Inflammatory macrophage treated with lipopolysaccharide for 1 hour (primary cell): ENCODE measurements around the gene CASP6.
"Not testable (repeated sequence)": the region's sequence is repeated elsewhere in the genome, so short reads cannot be mapped to it uniquely, and the experiment has no call there.

Experiments used
- DNase-seq, 2 donors: peaks; one replicate each; pipeline ENCODE4 v3.0.0-alpha.2; 2020 to 2022

Gene CASP6

DNA sequence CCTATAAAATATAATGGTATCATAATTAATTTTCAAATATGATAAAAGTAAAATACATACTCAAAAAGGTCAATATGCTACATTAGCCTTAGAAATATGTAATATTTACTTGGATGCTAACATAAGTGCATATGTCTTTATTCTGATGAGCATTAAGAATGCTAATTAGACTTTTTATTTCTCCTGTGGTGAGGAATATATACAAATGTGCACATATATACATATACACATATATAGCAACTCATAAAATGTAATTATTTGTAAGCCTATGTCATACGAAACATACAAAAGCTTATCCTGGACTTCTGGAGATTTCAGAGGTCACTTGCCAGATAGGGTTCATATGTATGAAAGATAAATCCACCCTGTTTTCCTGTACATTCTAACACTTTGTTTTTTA, 15.5 kb upstream of the CASP6 start:
- DNase-seq = no peak

DNA sequence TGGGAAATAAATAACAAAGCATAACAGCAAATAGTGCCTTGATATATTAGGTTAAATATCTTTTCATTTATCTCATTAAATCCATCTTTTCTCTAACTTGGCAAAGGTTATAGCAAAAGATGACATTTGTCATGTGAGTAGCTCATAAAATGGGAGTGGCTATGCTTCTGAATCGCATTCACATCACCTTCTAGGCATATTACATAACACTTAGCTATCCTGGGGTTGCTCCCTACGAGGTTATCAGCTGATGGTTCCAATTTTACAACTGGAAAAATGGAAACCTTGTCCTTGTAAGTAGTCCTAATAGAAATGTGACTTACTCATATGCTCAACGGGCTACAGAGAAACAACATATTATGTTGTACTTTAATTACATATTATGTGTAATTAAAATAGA, 10.3 kb upstream of the CASP6 start:
- DNase-seq = no peak

DNA sequence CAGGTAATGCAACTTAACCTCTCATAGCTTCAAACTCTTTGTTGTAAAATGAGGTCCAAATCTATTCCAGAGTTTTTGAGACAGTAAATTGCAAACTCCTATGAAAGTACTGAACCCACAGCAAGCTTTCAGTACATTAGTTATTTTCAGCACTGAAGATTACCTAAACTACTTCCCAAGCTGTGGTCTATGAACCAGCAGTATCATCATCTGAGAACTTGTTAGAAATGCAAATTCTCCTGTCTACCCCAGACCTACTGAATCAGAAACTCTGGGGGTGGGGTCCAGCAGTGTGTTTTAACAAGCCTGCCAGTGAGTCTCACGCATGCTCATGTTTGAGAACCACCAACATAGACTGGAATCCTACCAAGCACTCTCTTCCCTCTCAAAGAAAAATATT, 5.7 kb upstream of the CASP6 start:
- DNase-seq = no peak

DNA sequence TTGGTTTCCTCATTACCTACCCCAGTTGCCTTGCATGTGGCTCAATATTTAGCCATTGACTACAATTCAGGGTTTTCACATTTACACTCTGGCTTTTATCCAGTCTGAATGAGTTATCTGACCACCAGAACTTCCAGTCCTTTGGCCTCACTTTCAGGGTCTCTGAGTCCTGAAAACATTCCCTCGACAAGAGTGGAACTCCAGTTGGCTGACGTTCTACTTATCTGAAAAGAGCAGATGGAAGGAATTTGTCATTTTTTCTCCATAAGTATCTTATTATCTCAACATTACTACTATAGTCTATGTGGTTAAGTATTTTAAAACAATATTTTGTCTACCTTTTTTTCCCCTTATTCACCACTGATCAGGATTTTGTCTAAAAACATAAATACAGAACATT, 5.2 kb upstream of the CASP6 start:
- no peak for DNase-seq

DNA sequence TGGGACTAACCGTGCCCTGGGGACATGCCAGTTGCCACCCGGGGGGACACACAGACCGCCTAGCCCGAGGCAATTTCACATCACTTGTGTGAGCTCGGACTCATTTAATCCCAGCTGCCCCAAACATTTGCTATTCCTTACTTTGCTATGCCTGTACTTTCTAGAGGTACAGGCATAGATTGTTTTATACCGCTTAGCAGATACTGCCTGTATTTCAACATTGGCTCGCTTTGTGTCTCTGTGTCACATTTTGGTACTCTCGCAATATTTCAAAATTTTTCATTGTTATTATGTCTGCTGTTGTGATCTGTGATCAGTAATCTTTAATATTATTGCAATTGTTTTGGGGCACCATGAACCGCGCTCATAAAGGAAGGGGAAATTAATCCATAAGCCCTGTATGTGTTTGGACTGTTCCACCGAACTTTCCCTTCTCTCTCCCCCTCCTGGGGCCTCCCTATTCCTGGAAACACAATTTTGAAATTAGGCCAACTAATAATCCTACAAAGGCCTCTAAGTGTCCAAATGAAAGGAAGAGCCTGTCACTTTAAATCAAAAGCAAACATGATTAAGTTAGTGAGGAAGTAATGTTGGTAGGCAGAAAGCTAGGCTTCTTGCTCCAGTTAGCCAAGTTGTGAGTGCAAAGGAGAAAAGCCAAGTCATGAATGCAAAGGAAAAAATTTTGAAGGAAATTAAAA, 568 bp upstream of the CASP6 start:
- peak; percentile 29 to 42 for DNase-seq

DNA sequence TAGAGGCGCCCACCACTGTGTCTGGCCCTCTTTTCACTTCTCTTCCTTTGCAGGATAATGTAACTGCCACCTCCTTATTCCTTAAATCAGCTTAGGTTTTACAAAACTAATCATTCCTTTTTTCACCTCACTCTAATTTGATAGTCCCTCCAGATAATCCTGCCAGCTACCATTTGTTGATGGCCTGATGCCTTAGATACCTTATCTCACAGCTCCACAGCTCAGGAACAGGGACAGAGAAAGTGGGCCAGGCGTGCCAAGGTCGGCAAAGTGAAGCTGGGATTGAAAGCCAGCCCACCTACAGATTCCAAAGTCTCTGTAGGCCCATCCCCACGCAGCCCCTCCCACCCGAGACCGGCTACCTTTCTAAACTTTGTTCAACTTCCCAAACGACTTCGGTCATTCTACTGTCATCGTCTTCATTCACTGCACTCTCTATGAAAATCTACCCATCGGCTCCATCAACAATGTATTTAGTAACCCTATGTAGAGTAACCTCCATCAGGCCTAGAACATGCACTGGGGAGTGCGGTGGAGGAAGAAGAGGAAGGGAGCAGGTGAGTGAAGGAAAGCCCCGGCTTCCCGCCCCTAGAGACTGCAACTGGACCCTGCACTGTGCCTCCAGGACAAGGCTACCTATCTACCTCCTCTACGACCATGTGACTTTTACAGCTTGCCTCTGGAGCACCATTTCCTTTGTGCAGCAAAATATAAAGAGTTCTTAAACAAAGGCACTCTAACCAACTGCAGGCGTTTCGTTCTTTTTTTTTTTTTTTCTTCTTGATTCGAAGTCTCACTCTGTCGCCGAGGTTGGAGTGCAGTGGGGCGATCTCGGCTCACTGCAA, 1.5 kb downstream of the CASP6 start:
- DNase-seq = no peak

DNA sequence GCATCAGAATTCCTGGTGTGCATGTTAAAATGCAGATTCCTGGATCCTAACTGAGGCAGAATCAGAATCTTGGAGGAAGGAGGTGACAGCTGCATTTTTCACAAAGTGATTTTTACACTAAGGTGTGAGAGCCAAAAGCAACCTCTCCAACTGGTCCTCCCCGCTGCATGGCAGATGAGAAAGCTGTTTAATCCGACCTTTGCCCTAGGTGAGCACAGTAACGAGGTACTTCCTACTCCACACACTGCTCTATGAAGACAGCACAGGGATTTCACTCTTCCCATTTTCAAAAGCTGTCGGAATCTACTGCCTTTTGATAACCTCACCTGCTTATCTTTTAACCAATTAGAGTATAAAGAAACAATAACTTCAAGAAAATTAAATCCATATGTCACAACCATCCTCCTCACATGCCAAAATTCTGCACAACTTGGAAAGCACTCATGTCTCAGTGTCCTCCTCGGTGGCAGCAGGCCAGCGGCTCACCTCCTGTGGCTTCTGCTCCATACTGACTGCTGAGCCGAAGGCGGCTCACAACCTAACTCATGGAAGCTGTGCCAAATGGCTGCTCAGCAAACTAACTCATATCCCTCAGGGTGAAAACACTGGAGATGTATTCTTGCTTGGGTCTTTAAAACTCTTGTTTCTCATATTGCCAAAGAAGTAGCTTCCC, 3.6 kb downstream of the CASP6 start:
- DNase-seq = no peak

DNA sequence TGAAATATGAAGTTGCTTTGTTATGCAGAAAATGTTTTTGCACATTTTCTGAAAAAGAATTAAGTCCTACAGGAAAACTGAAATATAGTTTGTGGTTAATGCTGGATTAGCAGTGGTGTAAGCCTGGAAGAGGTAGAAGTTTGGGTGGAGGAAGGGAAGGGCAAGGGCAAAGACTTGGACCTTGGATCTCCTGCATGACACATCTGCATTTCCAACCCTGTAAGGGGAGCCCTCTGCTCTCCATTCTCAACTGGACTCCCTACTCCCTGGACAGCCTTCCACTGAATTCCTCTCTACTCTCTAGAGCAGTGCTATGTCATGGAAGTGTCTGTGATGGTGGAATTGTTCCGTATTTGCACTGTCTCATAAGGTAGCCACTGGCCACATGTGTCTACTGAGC, 4.6 kb downstream of the CASP6 start:
- no peak for DNase-seq

DNA sequence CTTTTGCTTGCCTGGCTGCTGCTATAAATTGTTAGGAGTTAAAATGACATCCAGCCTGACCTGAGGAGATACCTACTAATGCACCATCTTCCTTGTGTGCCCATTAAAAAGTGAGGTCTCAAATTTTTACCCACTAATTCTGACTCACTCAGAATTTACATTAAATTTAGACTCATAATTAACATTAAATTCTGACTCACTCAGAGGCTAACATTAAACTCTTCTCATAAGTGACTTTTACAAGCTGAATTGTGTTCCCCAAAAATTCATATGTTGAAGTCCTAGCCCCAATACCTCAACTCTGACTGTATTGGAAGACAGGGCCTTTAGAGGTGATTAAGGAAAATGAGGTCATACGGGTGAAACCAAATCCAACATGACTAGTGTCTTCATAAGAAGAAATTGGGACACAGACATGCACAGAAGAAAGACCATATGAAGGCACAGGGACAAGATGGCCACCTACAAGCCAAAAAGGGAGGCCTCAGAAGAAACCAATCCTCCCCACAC, 11.8 kb downstream of the CASP6 start:
- no peak for DNase-seq

DNA sequence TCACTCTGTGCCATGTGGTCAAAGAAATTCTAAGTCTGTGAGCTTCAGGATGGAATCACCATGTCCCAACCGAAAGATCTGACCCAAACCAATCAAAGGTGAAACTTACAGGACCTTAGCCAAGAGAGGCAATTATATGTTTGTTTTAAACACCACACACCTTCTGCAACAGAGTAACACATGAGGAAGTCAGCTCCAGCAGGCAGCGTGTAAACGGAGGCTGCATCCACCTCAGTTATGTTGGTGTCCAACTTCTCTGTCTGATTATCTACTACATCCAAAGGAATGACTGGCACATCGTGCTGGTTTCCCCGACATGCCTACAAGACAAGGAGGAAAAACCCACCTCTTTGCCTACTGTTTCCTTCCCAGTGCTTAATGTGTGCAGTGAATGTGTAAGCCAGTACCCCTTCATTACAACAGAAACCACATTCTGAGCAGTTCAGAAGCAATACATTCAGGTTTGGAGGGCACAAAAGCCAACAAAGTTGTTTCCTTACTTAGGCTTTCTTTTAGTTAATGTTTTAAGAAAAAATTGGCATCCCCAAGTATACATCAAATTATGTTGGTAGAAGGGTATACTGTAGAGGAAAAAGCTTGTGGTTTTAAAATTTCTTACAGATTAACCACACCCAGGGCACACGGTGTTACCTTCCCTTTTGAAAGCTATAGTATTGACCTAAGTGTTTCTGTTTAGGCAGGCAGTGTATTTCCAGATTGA, 12.4 kb downstream of the CASP6 start:
- no peak for DNase-seq

DNA sequence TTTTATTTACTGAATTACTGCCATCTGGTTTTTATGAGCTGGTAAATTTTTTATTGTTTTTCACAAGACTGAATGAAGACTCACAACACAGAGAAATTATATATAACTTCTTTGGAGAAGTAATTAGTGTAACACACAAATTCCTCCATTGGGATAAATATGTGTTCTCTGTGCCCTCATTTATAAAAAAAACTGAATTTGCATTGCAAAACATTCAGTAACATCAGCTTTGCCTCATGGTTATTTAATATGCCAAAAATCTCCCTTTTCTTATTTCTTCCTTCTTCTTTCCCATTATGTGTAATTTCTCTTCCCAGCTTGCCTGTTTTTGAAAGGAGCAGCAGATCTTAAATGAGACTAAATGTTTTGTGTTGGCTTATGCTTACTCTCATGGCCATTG, 18.5 kb downstream of the CASP6 start:
- DNase-seq = no peak

DNA sequence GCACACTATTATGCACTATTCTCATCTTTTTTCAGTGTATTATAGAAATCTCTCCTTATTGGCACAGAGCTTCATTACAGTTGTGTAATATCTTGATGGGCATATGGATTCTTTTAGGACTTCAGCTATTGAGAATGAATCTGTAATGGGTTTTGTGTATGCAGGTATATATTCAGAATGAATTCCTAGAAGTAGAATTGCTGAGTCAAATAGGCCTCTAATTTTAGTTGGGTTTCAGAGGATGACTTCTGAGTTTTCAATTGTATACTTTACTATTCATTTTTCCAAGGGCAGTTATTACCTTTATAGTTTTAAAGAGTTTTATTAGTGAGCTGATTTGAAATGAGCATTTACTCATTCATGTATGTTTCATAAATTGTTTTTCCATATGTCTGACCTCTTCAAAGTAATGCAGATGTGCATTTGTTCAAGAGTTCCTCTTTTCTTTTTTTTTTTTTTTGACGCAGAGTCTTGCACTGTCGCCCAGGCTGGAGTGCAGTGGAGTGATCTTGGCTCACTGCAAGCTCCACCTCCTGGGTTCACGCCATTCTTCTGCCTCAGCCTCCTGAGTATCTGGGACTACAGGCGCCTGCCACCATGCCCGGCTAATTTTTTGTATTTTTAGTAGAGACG, 19.5 kb downstream of the CASP6 start:
- DNase-seq = no peak

DNA sequence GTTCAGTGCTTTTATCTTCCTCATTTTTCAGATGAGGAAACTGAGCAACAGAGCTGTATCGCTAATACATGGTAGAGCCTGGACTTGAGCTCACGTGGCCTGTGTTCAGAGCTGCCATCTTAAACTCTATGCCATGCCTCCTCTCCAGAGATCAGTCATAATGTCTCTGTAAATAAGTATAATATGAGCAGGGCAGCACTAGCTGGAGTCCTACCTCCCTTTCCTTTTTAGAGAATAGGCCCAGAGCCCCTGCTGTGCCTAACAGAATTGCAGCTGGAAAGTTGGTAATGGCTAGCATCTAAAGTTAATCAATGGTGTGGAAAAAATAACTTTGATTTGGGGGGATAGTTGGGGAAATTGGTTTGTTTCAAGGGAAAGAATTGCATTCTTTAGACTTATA, 20.4 kb downstream of the CASP6 start:
- no peak for DNase-seq

DNA sequence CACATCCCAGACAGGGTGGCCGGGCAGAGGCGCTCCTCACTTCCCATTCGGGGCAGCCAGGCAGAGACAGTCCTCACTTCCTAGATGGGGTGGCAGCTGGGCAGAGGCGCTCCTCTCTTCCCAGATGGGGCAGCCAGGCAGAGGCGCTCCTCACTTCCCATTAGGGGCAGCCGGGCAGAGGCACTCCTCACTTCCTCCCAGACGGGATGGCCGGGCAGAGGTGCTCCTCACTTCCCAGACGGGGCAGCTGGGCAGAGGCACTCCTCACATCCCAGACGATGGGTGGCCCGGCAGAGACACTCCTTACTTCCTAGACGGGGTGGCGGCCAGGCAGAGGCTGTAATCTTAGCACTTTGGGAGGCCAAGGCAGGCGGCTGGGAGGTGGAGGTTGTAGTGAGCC, 24.3 kb downstream of the CASP6 start:
- DNase-seq = not testable (repeated sequence)

DNA sequence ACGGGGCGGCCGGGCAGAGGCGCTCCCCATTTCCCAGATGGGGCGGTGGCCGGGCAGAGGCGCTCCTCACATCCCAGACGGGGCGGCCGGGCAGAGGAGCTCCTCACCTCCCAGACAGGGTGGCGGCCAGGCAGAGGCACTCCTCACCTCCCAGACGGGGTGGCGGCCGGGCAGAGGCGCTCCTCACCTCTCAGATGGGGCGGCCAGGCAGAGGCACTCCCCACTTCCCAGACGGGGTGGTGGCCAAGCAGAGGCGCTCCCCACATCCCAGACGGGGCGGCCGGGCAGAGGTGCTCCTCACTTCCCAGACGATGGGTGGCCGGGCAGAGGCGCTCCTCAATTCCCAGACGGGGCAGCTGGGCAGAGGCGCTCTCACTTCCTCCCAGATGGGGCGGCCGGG, 24.8 kb downstream of the CASP6 start:
- not testable (repeated sequence) for DNase-seq

DNA sequence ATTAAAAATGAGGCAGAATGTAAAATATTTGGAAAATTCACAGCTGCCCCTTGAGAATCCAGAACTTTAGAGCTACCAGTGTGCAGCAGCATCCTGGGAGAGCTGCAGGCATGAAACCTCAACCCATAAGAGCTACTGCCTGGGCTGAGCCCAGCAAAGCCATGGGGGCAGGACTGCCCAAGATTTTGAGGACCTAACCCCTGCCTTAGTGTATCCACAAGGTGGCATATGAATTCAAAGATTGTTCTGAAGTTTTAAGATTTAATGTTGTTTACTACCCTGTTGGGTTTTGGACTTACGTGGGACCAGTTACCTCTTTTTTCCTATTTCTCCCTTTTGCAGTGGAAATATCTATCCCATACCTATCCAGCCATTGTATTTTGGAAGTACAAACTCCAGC, 26.4 kb downstream of the CASP6 start:
- DNase-seq = no peak

DNA sequence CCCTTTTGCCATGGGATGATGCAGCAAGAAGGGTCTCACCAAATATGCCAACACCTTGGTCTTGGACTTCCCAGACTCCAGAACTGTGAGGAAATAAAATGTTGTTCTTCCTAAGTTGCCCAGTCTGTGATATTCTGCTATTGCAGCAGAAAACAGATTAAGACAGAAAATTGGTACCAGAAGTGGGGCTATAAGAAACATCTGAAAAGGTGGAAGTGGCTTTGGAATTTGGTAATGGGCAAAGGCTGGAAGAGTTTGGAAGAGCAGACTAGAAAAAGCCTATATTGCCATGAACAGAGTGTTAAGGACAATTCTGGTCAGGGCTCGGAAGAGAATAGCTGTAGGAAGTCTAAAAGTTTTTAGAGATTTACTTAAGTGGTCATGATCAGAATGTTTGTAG, 27.4 kb downstream of the CASP6 start:
- DNase-seq = no peak

DNA sequence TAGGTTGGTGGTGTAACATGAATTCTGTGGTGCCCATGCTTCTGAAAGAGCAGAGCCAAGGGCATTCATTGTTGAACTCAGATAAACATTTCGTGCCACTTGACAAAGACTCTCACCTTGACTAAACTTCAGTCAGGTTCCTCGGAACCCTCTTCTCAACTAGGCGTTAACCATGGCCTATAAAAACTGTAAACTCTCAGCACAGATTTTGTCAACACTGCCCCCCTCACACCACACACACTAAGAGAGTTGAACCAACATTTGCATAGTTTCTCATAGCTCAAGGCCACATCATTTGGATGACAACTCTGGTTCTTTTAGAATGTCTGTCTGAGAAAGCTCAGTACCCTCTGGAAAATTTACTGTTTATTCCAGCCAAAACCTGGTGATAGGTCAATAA, 28.1 kb downstream of the CASP6 start:
- no peak for DNase-seq

DNA sequence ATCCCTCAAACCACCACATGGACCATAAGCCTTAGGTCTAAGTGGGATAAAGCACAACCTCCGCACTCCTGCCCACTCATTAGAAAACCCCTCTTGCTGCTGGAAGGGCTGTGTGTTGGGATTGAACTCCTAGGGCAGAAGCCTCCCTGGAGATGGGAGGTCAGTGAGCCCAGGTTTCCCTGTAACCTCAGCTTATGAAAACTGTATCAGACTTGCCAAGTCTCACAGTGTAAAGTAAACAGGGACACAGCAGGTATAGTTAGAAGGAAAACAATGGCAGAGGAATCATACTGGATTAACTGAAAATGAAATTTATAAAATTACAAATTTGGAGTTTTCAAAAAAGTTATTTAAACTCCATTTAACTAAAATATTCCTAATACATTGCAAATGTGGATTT, 29.9 kb downstream of the CASP6 start:
- no peak for DNase-seq

DNA sequence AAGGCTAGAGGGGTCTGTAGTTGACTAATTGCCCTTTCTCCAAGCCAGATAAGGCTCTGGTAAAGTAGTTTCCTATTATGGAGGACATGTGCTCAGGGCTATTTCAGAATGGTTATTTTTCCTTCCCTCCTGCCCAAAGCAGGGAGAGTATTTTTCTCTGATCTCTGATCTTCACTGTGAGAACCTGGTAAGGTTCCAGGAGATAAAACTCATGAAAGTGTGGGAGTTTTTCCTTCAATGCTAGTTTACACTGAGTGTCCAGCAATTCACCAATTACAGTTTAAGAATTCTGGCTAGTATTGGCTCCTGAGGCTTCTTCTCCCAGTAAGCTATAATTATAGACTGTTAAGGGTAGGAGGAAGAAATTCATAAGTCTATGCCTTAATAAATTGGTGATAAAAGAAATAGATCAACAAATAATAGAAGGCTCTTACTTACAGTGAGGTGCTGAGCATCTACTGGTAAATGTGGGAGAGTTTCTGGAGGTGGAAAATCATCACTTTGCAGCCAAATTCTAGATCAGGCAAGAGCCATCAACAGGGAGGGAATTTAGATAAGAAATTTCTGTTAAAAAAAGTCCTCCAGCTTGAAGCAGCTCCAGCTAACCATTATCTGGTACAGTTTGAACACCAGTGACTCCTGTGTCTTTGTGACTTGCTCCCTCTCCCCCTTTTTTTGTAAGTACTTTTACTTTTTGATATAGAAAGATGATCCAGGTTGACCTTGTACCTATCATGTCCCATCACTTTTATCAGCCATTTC, 30.9 kb downstream of the CASP6 start:
- no peak for DNase-seq

DNA sequence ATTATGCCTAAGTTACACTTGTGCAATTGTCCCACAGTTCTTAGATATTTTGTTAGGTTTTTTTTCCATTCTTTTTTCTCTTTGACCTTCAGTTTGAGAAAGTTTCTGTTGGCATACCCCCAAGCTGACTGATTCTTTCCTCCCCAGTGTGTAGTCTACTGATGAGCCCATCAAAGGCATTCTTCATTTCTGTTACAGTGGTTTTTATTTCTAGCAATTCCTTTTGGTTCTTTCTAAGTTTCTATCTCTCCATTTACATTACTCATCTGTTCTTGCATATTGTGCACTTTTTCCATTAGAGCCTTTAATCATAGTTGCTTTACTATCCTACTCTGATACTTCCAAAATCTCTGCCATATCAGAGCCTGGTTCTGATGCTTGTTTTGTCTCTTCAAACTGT, 31.9 kb downstream of the CASP6 start:
- DNase-seq = no peak
